Measurements from ENCODE around the gene KCNC4. TPM values are rescaled to one million over a fixed set of nuclear protein-coding genes. Genes with fewer than 3 reads are reported as not detected.

The KCNC4 gene
- total RNA-seq, 1 experiment from 2014 or later: 0.91 TPM

DNA sequence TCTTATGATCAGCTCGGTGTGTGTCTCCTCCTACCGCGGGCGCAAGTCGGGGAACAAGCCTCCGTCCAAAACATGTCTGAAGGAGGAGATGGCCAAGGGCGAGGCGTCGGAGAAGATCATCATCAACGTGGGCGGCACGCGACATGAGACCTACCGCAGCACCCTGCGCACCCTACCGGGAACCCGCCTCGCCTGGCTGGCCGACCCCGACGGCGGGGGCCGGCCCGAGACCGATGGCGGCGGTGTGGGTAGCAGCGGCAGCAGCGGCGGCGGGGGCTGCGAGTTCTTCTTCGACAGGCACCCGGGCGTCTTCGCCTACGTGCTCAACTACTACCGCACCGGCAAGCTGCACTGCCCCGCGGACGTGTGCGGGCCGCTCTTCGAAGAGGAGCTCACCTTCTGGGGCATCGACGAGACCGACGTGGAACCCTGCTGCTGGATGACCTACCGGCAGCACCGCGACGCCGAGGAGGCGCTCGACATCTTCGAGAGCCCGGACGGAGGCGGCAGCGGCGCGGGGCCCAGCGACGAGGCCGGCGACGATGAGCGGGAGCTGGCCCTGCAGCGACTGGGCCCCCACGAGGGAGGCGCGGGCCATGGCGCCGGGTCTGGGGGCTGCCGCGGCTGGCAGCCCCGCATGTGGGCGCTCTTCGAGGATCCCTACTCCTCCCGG lies 1.5 kb downstream of the KCNC4 start:
- DNase-seq (ENCODE audit: low read depth): no peak

DNA sequence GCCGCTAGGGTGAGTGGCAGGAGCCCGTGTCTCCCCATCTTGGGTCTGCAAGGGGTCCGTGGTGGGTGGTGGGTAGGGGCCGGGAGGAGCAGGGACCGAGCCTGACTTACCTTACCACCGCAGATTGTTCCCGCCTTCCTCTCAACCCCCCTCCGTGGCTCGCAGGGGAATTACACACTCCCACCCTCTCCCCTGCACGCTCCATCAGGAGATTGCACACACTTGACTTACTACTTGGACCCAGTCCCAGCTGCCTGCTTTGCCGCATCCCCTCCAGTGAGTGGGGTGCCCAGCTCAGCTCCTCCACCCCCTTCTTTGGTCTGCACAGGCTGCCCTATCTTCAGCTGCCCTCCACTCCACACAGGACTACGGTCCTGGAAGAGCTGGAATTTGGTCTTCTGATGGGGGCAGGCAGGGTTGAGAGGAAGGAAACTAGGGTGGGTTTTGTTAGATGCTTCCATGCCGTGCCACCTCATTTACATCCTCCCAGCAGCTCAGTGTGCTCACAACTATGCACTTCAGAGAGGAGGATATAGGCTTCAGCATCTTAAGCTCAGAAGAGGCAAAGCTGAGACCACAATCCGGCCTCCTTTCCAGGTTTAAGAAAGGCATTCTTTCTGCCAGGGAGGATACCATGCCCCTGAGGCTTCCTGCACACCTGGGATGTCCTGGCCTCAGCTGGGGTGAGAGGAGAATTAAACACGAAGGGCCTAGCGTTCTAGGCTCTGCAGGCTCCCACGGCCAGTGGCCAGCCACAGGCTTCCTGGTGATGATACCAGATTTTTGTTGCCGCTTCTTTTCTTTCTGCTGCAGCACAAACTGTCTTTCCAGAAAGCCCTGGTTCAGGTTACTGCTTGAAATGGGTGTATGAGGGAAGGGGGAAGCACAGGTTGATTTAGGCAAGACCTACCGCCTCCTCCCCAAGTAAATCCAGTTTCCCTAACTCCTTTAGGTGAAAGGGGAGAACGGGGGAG lies 2.3 kb downstream of the KCNC4 start:
- no peak for DNase-seq (ENCODE audit: low read depth)

DNA sequence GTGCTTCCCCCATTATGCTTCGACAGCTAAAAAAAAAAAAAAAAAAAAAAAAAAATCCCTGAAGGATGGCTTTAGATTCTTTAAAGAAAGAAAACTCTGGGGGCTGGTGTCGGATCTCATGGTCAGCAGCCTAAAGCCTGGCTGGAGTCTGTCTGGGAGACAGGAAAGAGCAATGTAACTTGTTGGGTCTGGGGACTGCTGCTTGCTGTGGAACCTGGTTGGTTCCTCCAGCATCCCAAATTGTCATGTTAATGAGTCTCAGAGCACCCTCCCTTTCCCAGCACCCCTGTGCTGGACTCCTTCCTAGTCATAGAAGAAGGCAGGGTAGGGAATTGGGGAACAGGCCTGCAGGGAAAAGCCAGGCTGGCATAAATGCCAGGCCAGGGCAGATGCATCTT lies 3.0 kb downstream of the KCNC4 start:
- no peak for DNase-seq (ENCODE audit: low read depth)

DNA sequence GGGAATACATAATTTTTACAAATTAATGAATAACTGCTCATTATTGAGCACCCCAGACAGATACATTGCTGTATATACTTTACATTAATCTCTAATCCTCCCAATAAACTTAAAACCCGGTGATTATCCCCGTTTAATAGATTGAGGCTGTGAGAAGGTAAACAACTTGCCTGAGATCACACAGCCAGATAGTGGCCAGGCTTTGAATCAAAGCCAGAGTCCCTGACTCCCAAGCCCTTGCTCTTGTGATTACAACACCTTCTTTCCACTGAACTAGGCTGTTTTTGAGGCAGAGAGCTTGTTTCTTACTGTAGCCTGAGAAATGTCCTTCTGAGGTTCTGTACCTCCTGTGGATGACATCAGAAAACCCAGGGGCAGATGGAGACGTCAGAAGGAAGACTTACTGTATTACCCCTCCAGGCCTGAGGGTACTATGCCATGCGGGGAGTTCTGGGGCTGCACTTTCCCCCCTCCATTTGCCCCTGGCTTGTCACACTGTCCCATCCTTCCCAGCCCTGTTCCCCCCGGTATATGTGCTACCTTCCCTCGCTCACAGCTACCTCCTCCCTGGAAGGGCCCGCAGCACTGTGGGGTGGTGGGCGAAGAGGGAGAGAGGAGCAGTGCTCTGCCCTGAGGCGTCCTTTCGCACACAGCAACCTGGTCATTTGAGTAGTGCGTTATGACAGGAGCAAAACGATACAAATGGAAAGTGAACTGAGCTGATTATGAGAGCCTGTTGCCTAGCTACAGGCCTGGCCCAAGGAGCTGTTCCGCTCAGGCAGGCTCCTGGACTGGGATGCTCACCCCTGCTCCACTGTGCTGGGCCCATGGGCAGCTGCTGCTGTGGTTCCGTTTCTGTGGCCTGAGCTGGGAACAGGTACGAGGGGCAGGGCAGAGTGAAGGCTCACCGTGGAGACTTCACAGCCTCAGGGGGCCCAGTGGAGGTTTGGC lies 4.6 kb downstream of the KCNC4 start:
- DNase-seq (ENCODE audit: low read depth): peak; percentile 34

DNA sequence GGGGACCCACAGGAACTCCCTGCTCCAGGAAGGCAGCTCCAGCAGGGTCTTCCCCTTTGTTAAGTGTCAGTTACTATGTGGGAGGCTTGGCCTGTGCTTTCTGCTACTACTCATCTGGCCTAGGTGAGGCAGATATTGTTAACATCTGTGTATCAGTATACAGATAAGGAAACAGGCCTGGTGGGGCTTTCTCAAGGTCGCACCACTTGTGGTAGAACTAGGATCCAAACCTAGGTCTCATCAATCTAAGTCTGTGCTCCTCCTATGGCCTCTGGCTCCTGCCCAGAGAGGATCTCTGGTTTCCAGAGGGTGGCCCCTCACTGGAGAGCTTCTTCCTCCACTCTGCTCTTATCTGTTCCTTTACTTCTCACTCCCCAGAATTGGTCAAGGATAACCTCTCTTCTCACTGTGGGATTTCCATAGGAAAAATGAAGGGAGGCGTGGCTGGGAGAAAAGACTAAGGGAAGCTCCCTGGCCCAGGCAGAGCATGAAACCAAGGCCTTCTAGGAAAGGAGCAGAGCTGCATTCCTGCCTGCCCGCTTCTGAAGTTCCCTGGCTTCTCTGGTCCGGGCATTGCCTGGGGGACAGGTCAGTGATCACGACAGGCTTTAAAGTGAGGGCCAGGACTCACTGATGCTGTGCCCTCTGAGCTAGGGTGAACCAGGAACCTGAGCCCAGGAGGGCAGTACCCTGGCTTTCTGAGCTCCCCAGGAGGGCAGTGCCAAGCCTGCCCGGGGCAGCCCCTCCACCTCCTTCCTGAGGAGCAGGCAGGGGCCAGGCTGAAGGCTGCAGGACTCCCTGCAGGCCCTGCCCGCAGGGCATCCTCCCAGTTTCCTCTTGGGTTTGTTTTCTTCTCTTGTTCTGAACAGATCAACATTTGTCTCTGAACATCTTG lies 5.8 kb downstream of the KCNC4 start:
- DNase-seq (ENCODE audit: low read depth): no peak

DNA sequence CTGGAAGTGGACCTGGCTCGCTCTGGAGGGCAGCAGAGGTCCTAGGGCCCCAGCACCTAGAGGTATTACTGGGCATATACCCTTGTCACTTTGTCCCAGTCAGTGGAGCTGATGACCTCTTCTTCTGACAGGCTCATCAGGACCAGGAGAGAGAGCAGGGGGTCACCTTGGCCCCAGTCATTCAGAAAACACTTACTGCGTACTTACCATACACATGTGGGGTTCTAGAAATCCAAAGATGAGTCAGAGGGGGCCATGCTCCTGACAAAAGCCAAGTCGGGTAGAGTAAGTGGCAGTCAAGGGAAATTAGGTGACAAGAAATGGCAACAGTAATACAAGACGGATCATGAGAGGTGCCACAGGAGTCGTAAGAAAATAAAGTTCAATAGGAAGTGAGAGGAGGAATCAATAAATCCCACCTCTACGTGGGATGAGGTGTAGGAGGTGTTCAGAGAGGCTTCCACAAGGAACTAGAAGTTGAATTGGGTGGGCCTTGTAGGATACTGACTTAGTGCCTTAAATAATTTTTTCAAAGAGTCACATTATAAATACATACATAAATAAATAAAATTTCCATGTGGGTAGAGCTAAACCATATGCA lies 6.8 kb downstream of the KCNC4 start:
- DNase-seq (ENCODE audit: low read depth): no peak

DNA sequence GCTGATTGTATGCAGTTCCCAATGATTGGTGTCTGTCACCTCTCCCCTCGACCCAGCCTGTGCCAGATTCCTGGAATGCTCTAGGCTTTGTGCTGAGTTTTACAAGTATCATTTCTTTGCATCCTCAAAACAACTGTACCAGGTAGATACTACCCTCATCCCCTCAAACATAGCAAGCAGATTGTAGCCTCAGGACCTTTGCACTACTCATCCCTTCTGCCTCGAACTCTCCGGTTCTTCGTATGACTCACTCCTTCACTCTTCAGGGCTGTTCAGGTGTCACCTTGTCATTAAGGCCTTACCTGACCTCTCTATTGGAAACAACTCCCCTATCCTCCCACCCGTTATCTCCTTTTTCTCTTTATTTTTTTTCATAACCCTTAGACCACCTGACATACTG lies 8.0 kb downstream of the KCNC4 start:
- DNase-seq (ENCODE audit: low read depth): no peak

DNA sequence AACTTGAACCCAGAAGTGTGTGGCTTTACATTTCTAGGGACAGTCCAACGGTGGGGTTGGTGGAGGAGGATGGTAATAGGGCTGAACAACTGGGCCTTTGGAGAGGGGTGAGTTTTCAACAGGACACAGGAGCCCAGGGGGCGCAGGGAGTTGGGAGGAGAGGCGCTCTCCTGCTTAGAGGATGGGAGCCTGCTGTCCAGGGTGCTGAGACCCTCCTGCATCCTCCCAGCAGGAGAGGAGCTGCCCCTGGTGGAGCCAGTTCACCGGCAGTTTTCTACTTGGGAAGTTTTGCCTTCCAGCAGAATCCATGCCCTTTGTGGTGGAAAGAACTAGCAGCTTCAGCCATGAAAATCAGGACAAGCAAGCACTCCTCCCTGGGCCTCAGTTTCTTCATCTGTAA lies 8.6 kb downstream of the KCNC4 start:
- DNase-seq (ENCODE audit: low read depth): no peak

DNA sequence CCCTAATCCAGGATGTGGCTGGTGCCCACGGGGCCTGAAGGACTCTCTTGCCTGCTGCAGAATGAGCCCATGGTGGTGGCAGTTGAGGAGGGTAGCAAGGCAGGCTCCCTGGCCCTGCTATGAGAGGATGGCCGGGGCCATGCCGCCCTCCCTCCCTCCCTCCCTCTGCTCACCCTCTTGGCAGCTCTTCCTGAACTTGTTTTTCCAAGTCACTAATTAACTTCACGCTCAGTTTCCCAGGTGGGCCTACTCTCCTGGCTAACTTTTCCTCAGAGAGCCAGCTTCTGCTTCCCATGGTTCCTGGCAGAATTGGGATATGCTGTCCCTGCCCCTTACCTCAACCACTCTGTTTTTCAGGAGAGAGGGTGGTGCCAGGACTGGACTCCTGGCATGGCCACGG lies 10.2 kb downstream of the KCNC4 start:
- DNase-seq (ENCODE audit: low read depth): no peak

DNA sequence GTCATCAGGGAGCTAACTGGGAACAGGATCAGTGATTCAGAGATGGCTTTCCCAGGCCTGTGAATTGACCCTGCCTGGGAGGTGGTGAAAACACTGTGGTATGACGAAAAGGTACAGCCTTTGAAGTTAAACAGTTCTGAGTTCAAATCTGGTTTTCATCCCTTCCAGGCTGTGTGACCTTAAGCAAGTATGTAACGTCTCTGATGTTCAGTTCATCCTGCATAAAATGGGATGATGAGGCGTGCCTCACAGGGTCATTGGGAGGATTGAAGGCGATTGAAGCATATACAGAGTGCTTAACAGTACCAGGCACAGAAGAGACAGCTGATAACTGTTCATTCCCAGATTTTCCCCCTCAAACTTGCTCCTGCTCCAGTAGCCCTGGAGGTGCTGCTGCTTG lies 11.0 kb downstream of the KCNC4 start:
- no peak for DNase-seq (ENCODE audit: low read depth)

DNA sequence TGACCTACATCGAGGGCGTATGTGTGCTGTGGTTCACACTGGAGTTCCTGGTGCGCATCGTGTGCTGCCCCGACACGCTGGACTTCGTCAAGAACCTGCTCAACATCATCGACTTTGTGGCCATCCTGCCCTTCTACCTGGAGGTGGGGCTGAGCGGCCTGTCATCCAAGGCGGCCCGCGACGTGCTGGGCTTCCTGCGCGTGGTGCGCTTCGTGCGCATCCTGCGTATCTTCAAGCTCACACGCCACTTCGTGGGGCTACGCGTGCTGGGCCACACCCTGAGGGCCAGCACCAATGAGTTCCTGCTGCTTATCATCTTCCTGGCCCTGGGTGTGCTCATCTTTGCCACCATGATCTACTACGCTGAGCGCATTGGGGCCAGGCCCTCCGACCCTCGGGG lies 13.0 kb downstream of the KCNC4 start:
- DNase-seq (ENCODE audit: low read depth): no peak

DNA sequence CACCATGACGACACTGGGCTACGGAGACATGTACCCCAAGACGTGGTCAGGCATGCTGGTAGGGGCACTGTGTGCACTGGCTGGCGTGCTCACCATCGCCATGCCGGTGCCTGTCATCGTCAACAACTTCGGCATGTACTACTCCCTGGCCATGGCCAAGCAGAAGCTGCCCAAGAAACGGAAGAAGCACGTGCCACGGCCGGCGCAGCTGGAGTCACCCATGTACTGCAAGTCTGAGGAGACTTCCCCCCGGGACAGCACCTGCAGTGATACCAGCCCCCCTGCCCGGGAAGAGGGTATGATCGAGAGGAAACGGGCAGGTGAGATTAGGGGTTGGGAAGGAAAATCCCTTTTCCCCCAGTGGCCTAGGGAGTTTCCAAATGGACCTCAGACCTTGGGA lies 13.5 kb downstream of the KCNC4 start:
- no peak for DNase-seq (ENCODE audit: low read depth)

DNA sequence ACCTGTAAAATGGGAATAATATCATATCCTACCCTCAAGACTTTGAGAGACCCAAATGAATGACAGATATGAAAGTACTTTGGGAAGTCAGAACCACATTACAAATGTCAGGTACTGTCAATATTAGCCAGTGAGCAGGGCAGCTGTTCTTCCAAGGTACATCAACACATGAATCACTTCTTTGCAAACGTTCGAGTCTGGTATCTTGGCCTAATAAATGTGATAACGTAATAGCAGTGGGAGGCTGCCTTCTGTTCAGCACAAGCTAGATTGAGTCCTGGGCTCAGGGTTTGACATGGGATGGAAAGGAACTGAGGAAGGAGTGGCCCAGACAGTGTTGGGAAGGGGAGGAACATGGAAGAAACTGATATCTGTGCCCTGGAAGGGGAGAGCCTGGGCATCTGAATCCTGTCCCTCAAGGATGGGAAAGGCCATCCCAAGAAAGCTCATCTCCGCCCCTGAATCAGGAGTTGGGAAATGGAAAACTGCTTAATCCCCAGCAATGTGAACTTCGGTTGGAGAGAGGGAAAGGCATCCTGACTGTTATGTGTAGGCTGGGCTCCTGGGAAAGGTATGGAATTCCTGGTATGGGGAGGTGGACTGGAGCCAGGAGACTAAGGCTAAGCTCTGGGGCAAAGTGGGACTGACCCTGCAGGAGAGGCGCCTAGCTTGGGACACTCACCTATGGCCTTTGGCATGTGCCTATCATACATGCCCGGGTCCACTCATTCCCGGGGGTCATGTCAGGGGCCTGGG lies 14.3 kb downstream of the KCNC4 start:
- DNase-seq (ENCODE audit: low read depth): no peak

DNA sequence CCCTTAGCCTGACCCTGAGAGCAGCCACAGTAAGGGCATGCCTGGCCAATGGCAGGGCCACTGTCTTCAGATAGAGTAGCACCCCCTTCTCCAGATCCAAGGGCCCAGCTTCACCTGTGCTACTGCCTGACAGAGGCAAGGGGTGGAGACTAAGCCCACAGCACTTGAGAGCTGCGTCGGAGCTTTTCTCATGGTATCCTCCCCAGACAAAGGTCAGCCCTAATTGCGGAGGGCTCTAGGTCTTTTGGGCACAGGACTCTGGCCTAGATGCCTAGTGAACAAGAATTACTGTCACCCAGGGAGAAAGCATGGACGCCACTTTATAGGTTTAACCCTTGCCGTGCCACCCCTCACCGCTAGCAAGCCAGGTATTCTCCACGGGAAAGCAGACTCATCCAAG lies 15.1 kb downstream of the KCNC4 start:
- DNase-seq (ENCODE audit: low read depth): no peak

DNA sequence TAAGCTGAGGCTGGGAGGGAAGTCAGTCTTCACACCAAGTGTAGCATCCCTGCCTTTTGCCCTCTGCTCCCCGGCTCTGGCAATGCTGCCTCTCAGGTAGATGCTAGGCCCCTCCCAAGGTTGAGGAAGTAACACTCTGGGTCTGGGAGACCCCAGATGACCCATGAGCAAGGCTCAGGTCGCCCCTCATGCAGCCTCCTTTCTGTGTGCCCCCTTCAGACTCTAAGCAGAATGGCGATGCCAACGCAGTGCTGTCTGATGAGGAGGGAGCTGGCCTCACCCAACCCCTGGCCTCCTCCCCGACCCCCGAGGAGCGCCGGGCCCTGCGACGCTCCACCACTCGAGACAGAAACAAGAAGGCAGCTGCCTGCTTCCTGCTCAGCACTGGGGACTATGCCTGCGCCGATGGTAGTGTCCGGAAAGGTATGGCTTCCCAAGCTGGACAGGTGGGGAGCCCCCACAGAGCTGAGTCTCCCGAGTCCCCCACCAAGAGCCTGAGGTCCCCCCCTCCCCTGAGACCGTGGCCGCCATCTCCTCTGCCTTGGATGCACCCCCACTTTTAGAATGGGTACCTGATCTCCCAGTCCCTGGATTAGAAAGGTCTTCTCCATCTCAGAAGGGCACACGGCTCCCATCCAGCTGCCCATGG lies 15.8 kb downstream of the KCNC4 start:
- no peak for DNase-seq (ENCODE audit: low read depth)

DNA sequence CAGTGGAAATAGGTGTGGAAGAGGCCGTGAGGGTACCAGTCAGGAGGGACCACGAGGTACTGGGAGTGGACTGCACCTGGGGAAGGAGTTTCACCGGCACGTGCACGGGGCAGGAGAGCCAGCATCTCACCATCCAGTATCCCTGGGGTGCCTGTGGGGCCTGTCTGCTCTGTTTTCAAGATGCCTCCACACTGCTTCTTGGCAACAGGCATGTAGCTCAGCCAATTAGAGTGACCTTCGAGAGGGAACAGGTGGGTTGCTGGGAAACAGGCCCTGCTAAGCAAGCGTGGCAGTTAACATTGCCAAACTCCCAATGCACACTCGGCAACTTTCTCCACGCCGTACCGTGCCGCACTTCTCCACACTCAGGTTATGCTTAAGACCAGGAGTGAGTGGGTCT lies 17.7 kb downstream of the KCNC4 start:
- DNase-seq (ENCODE audit: low read depth): no peak

DNA sequence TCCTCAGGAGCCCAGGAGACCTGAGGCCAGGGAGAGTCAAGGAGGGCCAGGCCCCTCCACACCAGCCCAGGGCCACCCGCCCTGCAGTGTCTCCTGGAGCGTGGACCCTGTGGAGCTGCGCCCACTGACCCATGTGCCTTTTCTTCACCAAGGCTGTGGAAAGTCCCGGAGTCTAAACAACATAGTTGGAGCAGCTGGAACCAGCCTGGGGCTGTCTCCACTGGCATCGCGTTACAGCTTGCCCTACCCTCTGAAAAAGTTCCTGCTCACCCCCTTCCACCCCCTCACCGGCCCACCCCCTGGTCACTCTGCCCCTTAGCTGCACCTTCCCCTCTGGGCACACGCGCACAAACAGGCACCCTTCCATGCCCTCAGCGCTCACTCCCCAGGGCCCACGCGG lies 18.3 kb downstream of the KCNC4 start:
- DNase-seq (ENCODE audit: low read depth): no peak

DNA sequence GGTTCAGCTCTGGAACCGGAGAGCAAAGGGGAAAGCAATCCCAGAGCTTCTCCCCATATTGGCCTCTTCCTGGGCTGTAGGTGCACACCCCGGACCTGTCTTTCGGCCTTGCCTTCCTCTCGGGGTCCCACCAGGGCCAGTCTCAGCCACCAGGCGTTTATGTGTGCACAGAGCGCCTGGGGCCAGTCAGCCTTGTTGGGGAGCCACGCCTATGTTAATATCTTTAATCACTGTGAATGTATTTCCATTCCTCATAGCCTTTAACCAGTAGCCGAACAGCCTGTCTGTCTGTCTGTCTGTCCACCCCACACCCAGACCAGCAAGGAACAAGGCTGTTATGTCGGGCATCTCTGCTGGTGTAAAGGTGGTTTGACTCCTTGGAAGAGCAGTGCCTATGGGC lies 18.8 kb downstream of the KCNC4 start:
- no peak for DNase-seq (ENCODE audit: low read depth)

DNA sequence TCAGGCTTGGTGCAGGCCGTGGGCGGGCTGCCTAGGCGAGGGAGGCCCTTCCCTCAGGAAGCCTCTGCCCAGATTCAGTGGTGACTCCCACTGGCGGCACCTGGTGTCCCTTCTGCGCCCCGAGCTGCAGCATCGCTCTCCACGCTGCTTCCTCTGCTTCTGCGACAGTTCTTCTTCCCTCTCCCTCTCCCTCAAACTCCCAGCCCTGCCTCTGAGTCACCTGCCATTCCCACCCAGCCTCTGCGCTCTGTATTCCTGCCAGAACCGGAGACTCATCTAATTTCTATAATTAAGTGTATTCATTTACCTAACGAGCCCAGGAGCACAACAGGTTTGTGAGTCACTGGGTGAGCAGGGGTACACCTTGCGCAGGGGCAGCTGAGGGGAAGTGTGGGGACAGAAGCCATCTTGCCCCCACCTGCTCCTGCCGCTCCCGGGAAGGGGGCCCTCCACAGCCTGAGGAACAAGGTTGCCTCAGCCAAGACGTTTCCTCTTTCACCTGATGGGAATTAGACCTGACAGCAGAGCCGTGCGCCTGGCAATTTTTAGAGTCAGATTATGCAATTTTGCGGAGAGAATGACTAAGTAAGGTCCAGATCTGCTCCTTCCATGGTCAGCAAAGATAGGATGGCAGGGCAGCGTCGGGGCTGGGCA lies 19.4 kb downstream of the KCNC4 start:
- DNase-seq (ENCODE audit: low read depth): peak; percentile 63

Data from M059J (cell line).